Superior temporal gyrus (tissue), 1 donor: ENCODE results near the gene HP1BP3.
"Not testable (repeated sequence)": the region's sequence is repeated elsewhere in the genome, so short reads cannot be mapped to it uniquely, and the experiment has no call there.

Experiments
- DNase-seq: peaks from one replicate; pipeline ENCODE4 v3.0.0-alpha.2; 2016; ENCODE audit errors: extremely low spot score

The HP1BP3 gene

DNA sequence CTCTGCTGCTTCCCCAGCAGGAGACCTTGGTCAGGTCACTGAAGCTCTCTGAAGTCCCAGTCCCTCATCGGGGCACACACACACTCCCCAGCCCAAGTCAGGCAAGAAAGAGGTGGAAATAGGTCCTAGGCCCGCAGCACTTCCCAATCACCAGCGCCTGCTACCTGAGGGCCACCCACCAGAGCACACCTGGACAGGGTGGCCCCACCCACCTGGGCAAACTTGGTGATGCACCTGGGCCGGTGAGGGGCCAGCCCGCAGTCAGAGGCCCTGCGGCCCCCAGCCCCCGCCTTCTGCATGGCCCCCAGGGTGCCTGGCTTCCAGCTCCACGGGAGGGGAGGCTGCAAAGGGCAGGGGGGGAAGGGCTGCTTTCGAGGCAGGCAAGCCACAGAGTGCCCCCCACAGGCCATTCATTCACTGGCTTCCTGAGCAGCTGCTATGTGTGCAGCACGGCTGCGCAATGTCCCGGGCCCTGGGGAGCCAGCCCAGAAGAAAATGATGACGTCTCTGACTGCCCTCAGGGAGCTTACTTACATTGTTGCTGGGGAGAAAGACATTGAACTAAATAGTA is 59.3 kb downstream of the HP1BP3 start:
- DNase-seq: no peak

- no peak for DNase-seq
Observed at GRCh38 chr1:20726932-20727745, 60.0 kb downstream of the HP1BP3 start.

GRCh38 chr1:20726118-20726911 is 60.8 kb downstream of the HP1BP3 start:
- no peak for DNase-seq

- DNase-seq: no peak
Observed at GRCh38 chr1:20725189-20726117, 61.7 kb downstream of the HP1BP3 start.

DNA sequence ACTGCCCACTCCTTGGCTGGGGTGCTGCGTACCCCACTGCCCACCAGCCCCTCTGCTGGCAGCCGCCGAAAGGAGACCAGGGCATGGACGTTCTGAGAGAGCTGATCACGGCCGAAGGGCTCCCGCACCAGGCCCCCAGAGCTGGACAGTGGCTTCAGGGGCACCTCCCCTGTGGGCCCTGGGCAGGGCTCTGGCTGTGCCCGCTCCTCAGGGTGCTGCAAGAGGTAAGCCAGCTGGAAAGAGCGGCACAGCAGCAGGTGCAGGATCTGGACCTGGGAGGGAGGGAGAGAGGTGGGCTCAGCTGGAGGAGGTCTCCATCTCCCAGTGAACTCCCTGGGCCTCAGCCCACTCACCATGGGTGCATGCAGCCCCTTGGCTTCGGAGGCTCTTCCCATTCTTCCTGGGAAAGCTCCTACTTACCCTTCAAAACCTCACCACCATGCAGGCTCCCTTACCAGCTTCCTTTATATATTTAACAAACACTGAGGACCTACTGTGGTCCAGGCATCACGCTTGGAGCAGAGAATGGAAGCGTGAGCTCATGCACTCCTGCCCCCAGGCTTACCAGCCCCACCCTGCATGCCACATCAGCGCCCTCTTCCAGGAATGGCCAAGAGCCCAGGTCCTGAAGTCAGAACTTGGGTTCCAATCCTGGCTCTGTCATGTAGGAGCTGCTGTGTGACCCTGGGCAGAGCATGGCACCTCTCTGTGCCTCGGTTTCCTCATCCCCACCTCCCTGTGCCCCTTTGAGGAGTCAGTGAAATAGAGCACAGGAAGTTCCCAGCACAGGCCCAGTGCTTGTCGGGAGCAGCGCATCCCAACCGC is 62.5 kb downstream of the HP1BP3 start:
- DNase-seq: no peak

GRCh38 chr1:20723537-20724363 is 63.4 kb downstream of the HP1BP3 start:
- no peak for DNase-seq

DNA sequence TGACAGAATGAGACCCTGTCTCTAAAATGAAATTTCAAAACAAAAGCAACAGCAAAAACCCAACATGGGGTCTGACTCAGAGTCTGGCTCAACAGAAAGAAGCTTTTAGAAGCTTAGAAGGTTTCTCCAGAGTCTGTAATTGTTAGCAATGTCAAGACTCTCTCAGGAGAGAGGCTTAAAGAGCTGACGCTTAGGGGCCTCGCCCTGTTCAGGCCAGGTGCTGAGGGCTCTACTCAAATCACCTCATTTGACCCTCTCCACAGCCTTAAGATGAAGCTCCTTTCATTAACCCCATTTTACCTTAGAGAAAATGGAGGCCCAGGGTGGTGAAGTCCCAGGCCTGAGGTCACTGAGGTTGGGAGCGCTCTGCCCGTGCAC is 64.0 kb downstream of the HP1BP3 start:
- DNase-seq: no peak

- no peak for DNase-seq
Observed at GRCh38 chr1:20721117-20722061, 65.7 kb downstream of the HP1BP3 start.

DNA sequence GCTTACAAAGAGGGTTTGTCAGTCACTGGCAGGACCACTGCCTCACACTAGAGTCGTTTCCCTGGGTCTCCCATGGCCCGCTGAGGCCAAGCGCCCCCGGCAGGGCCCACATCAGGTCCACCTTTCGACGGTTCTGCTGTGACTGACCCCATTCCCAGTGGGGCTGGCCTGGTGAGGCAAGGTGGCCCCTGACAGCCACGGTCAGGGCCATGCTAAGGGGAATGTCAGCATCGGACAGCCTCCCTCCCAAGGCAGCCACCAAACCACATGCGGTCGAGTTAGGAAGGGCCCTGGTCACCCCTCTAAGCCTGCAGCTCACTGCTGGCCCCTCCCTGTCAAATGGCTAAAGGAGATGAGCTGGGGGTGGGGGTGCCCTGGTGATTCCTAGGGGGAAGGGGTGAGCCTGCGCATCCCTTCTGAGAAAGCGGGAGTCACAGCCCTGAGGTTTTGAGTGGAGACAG is 66.4 kb downstream of the HP1BP3 start:
- DNase-seq: no peak

DNA sequence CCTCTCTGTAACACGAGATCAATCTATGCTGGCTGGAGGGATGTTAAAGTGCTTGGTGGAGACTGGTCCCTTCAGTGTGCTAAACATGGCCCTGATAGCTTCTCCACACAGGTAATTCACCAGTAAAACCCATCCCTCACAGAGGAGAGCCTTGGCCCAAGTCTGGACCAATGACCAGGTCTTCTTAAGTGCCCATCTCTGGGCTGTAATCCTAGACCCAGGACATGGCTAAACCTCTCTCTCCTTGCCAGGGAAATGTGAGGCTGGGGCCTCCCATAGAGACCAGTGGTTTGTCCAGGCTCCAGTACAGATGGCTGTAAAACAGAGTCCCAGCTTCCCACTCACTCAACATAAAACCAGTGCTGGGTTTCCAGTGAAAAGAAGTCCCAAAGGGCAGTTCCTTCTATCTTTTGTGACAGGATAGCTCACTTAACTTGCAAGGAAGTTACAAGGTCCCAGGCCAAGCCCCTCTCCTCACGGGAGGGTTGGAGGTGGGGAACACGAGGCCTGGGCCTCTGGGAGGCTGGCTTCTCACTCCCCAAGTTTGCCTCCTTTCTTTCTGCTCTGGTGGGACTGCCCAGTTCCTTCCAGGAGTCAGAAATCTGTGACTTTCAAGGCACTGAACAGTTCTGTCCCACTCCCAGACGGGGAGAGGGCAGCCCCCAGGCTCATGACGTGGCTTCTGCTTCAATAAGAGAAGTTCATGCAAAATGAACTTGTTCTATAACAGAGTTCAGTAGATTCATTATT is 67.1 kb downstream of the HP1BP3 start:
- DNase-seq: no peak

GRCh38 chr1:20719261-20719660 is 67.8 kb downstream of the HP1BP3 start:
- no peak for DNase-seq

- not testable (repeated sequence) for DNase-seq
Observed at GRCh38 chr1:20718343-20718882, 68.7 kb downstream of the HP1BP3 start.

DNA sequence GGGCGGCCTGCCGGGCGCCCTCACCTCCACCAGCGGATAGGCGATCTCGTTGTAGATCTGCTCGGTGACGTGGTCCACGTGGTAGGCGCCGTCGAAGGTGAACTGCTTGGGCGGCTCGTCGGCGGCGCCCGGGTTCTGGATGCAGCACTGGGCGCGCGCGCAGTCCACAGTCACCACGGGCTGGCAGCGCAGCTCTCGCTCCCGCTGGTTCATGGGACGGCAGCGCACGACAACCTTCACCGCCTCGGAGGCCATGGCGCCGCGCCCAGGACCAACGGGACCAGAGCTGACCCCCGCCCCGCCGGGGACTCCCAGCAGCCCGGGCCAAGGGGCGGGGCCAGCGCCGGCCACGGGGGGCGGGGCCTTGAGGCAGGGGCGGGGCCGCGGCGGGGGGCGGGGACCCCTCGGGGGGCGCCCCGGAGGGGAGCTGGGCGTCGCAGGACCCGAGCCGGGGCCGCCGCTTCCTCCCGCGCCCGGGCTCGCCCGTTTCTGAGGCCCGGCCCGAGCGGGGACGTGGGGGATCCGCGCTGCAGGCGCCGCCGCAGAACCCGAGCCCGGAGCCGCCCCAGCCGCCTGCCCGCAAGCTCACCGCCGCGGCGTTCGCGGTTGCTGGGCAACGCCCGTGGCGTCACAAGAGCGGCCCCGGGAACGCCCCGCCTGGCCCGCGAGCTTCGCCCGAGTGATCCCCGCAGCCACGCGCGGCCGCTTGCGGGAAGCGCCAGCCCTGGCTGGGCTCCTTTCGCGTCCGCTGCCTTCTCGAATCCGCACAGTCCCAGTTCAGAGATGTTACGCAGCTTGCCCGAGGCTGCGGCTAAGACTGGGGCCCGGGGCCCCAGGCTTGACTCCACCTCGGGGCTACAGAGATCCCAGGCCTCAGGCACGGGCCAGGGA is 69.4 kb downstream of the HP1BP3 start, which contains the start of gene KIF17:
Gene KIF17 (minus strand): TSS at position 556 of the 891 bp plus-strand sequence. CDS start 301 bp downstream, at position 255.
- DNase-seq: no peak

DNA sequence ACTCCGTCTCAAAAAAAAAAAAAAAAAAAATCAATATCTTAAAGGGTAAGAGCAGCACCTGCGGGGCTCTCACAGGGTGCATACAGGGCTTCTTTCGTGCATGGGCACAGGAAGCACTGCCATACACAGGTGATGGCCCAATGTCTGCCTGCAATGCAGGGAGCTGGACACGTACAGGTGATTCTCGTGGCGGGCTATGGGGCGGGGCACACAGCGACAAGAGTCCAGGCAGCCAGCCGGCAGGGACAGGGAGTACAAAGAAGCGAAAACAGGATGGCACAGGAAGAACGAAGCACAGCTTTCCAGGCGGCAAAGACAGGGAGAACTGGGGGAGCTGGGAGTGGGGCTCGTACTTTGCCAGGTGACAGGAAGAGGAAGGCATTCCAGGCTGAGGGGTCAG is 70.9 kb downstream of the HP1BP3 start:
- DNase-seq: no peak

- no peak for DNase-seq
Observed at GRCh38 chr1:20715406-20715805, 71.7 kb downstream of the HP1BP3 start.

GRCh38 chr1:20713440-20713839 is 73.7 kb downstream of the HP1BP3 start:
- no peak for DNase-seq
